GM12878 (cell line): ENCODE results near the gene TXNDC12. TPM values are rescaled to one million over a fixed set of nuclear protein-coding genes. Genes with fewer than 3 reads are reported as not detected.

Source experiments
- ATAC-seq: fragments of 200-7000 bp; cut with Tn5 transposase; 3 replicates; pipeline ENCODE4 v1.9.1; 2020; ENCODE audit warnings: mild to moderate bottlenecking, moderate library complexity
- BruUV-seq: library from RNA; stranded (reverse); fragments of 400-500 nt; replicated peaks from 2 replicates; lab custom pipeline; 2021; lab: Mats Ljungman, UMichigan
- CTCF ChIA-PET: fragments of 300-600 bp; sonication (Branson Sonifier 250); formaldehyde crosslinking; extraction: SDS; loops from one replicate; lab custom pipeline; 2021; ENCODE audit warnings: inconsistent platforms; lab: Yijun Ruan, JAX
- POLR2A ChIA-PET: fragments of 350-600 bp; formaldehyde crosslinking; extraction: SDS; loops from one replicate; lab custom pipeline; 2021; ENCODE audit warnings: inconsistent platforms; lab: Charles Lee
- RAD21 ChIA-PET: fragments of 300-600 bp; sonication (Branson Sonifier 250); formaldehyde crosslinking; loops from one replicate; lab custom pipeline; 2023; ENCODE audit warnings: antibody characterized with exemption; ENCODE audit not compliant: unreplicated experiment; lab: Charles Lee
- SMC1A ChIA-PET: fragments of 300-600 bp; sonication (Branson Sonifier 250); formaldehyde crosslinking; loops from one replicate; lab custom pipeline; 2023; ENCODE audit not compliant: unreplicated experiment, uncharacterized antibody; lab: Charles Lee
- DNase-seq: peaks from one replicate; pipeline ENCODE4 v3.0.0-alpha.2; 2011; ENCODE audit warnings: low read depth, low spot score
- FAIRE-seq: peaks from 3 replicates; lab custom pipeline; 2011; peaks lifted over from hg19 to GRCh38; lab: Jason Lieb, UNC
- H2AFZ ChIP-seq: 2 replicates; pipeline ENCODE4 v1.6.0; 2011; ENCODE audit warnings: low read depth, low read length, control low read depth; ENCODE audit not compliant: control insufficient read depth
- H3K27ac ChIP-seq: 2 replicates; pipeline ENCODE4 v1.5.1; 2011; ENCODE audit warnings: control low read depth; ENCODE audit not compliant: control insufficient read depth, insufficient read depth
- H3K27me3 ChIP-seq, 2 experiments: replicated peaks in 1 of 2; 2 replicates each; pipeline versions ENCODE4 v1.6.0 to v1.6.1; 2011; ENCODE audit warnings: low read length in 1 of 2; ENCODE audit not compliant: control insufficient read depth in 2 of 2, insufficient read depth in 2 of 2
- H3K36me3 ChIP-seq, 2 experiments: 2 replicates each; pipeline ENCODE4 v1.5.1; 2011; ENCODE audit warnings: low read length in 1 of 2; ENCODE audit not compliant: control insufficient read depth in 2 of 2, insufficient read depth in 2 of 2
- H3K4me1 ChIP-seq: 2 replicates; pipeline ENCODE4 v1.6.1; 2011; ENCODE audit warnings: mild to moderate bottlenecking, low read length, moderate library complexity, mixed read lengths; ENCODE audit not compliant: control insufficient read depth, insufficient read depth
- H3K4me2 ChIP-seq: 2 replicates; pipeline ENCODE4 v1.6.0; 2011; ENCODE audit warnings: control low read depth; ENCODE audit not compliant: control insufficient read depth, insufficient read depth
- H3K4me3 ChIP-seq: fragments of 200-600 bp; sonication (generic); 2 replicates; pipeline ENCODE4 v1.5.1; 2016
- H3K79me2 ChIP-seq: 2 replicates; pipeline ENCODE4 v1.6.0; 2011; ENCODE audit warnings: low read length; ENCODE audit not compliant: control insufficient read depth, insufficient read depth
- H3K9ac ChIP-seq: 2 replicates; pipeline ENCODE4 v1.8.0; 2011; ENCODE audit warnings: low read length, control low read depth, mixed read lengths; ENCODE audit not compliant: control insufficient read depth, insufficient read depth
- H3K9me3 ChIP-seq: replicated peaks from 3 replicates; pipeline ENCODE4 v1.5.1; 2011; ENCODE audit warnings: mild to moderate bottlenecking, low read length; ENCODE audit not compliant: control insufficient read depth, insufficient read depth
- H4K20me1 ChIP-seq: 2 replicates; pipeline ENCODE4 v1.6.0; 2011; ENCODE audit not compliant: control insufficient read depth, insufficient read depth
- BRCA1 ChIP-seq: IDR thresholded peaks from 2 replicates; pipeline ENCODE4 v1.6.1; 2011; ENCODE audit warnings: low read depth, low read length, improper control_type of control experiment
- CTCF ChIP-seq, 3 experiments: IDR thresholded peaks in 2 of 3; conservative IDR thresholded peaks in 1 of 3; 2 replicates each; pipeline ENCODE4 v1.5.1; 2011; ENCODE audit warnings: low read depth in 3 of 3, low read length in 3 of 3, mild to moderate bottlenecking in 3 of 3, control low read depth in 2 of 3, moderate library complexity in 2 of 3, inconsistent platforms in 1 of 3, mixed read lengths in 1 of 3; ENCODE audit not compliant: control insufficient read depth in 2 of 3, insufficient read depth in 1 of 3; ENCODE audit errors: extremely low read depth in 1 of 3
- E4F1 ChIP-seq: fragments of 450-650 bp; IDR thresholded peaks from 2 replicates; pipeline ENCODE4 v1.6.1; 2018; ENCODE audit warnings: borderline replicate concordance, mild to moderate bottlenecking; ENCODE audit not compliant: partially characterized antibody
- ESRRA ChIP-seq: IDR thresholded peaks from 2 replicates; pipeline ENCODE4 v1.6.1; 2012; ENCODE audit warnings: mild to moderate bottlenecking, low read length, improper control_type of control experiment
- FOXK2 ChIP-seq: fragments of 450-650 bp; IDR thresholded peaks from 2 replicates; pipeline ENCODE4 v1.6.1; 2017; ENCODE audit warnings: mild to moderate bottlenecking, moderate library complexity
- NR2C1 ChIP-seq: fragments of 450-650 bp; IDR thresholded peaks from 2 replicates; pipeline ENCODE4 v1.6.1; 2017; ENCODE audit warnings: antibody characterized with exemption, mild to moderate bottlenecking, moderate library complexity
- NR2F1 ChIP-seq: fragments of 450-650 bp; conservative IDR thresholded peaks from 2 replicates; pipeline ENCODE4 v1.6.1; 2017; ENCODE audit warnings: mild to moderate bottlenecking
- PBX3 ChIP-seq: IDR thresholded peaks from 2 replicates; pipeline ENCODE4 v1.6.1; 2011; ENCODE audit warnings: mild to moderate bottlenecking, low read depth, low read length, moderate library complexity; ENCODE audit not compliant: insufficient replicate concordance
- POLR2A ChIP-seq: IDR thresholded peaks from 2 replicates; pipeline ENCODE4 v1.6.1; 2011; ENCODE audit warnings: low read depth, mild to moderate bottlenecking, low read length
- REST ChIP-seq: IDR thresholded peaks from 2 replicates; pipeline ENCODE4 v1.6.1; 2012; ENCODE audit warnings: mild to moderate bottlenecking, low read depth, low read length
- SP1 ChIP-seq: IDR thresholded peaks from one replicate; pipeline ENCODE4 v1.6.1; 2011; ENCODE audit warnings: low read depth, low read length
- WGBS: methylation state at CpG from one replicate; pipeline ENCODE4 v1.1.6; 2016; ENCODE audit warnings: low lambda C conversion rate; ENCODE audit not compliant: insufficient replicate concordance, insufficient coverage; ENCODE audit errors: missing lambda C conversion rate; 5-methylcytosine and 5-hydroxymethylcytosine counted together
- in situ Hi-C: fragments of 300-500 bp; cut with MboI; formaldehyde crosslinking; loops from 9 replicates; pipeline ENCODE4 v1.14.3; 2018; ENCODE audit warnings: mixed read lengths
- intact Hi-C: fragments of 100-400 bp; cut with micrococcal nuclease; formaldehyde crosslinking; loops from one replicate; pipeline ENCODE4 v1.14.2; 2022; ENCODE audit not compliant: unreplicated experiment
- polyA plus RNA-seq, 11 experiments: library from polyadenylated mRNA; depleted of rRNA in 4 of 11; unstranded in 6 of 11; stranded (reverse) in 5 of 11; fragments of >200 nt; fragmentation: Nextera tagmentation in 4 of 11; fragmentation: Illumina TruSeq in 1 of 11; extraction: Ambion mirVana in 4 of 11; extraction: Trizol in 1 of 11; gene quantifications; 1 replicate in 1 of 11; 2 replicates in 10 of 11; pipeline versions ENCODE4 v1.2.1 to v1.2.3, GENCODE V29; 2011 to 2016; ENCODE audit warnings: inconsistent platforms in 2 of 11, missing spikeins in 2 of 11, low read depth in 1 of 11
- total RNA-seq, 4 experiments: library from RNA; depleted of rRNA in 3 of 4; stranded (reverse); fragments of >200 nt in 3 of 4; fragmentation: Illumina TruSeq in 1 of 4; extraction: Trizol in 1 of 4; gene quantifications; 2 replicates each; pipeline versions ENCODE4 v1.2.1 to v1.2.3, GENCODE V29; 2013 to 2021

The TXNDC12 gene
- total and polyA plus RNA-seq, 10 of the 15 experiments (the other 5 are each of a cell fraction or from before 2014, with no cell fraction given), result 6.7 to 41.7 (median 17.7) TPM

- Histone ChIP-seq H2AFZ (no peak overlapping the region), H3K79me2 (peaks cover 10% of the 10 kb centered on the region), H3K4me3 (no peak overlapping the region), H3K9me3 (no peaks in the 10 kb centered on the region), H4K20me1 (no peaks in the 10 kb centered on the region), H3K4me2 (no peak overlapping the region), H3K36me3 (peaks cover 0 to 17% of the 10 kb centered on the region in 2 experiments; a peak in 3 of 4 replicates), H3K4me1 (peaks cover 4% of the 10 kb centered on the region; the same call in 1 of the 2 replicates), H3K27me3 (no peaks in the 10 kb centered on the region), H3K27ac (no peak overlapping the region), H3K9ac (no peak overlapping the region)
- FAIRE-seq (no peak), DNase-seq (no peak), ATAC-seq (no peak)
- CTCF ChIA-PET, result interaction anchor here (0.8 to 1.1 kb wide), 2 partner anchors 16 to 18 kb away, joined by 3 read pairs; partner anchors contain the start of gene BTF3L4
- BruUV-seq, result no TSS peak
- RAD21 ChIA-PET, result no interaction called here
- in situ Hi-C loops, result no loop called here
- SMC1A ChIA-PET, result no interaction called here
- POLR2A ChIA-PET, result interaction anchor here (0.6 to 0.9 kb wide), 2 partner anchors 9 to 78 kb away, joined by 3 to 4 read pairs; no protein-coding TSS in a partner anchor
- WGBS, result 100% methylated on average over 1 of the region's 1 CpG
- TF ChIP-seq POLR2A (no peak), BRCA1 (no peak), NR2C1 (no peak), PBX3 (no peak), REST (no peak), SP1 (no peak), NR2F1 (no peak), E4F1 (no peak), FOXK2 (no peak), ESRRA (no peak), CTCF (IDR thresholded peaks at IDR 0.05 in 2 of 3, conservative IDR thresholded peaks at IDR 0.05 in 1 of 3; ENCODE audit: control insufficient read depth in 2 of 3, extremely low read depth in 1 of 3, insufficient read depth in 1 of 3, low read depth in 3 of 3, low read length in 3 of 3) (no peak)
- TF ChIP-seq, all 136 proteins: peak for 0
- intact Hi-C loops, result no loop called here
These were observed 17.1 kb downstream of the TXNDC12 start for GRCh38 chr1:52037909-52038308.
